Neutrophil (primary cell): ENCODE results near the gene ARHGEF3.

ENCODE experiments used
- H3K27ac ChIP-seq: fragments of 200-600 bp; sonication (generic); 2 replicates; pipeline ENCODE4 v1.5.1; 2016; ENCODE audit warnings: mild to moderate bottlenecking, moderate library complexity
- H3K27me3 ChIP-seq: fragments of 200-600 bp; sonication (generic); 2 replicates; pipeline ENCODE4 v1.6.0; 2016; ENCODE audit warnings: mild to moderate bottlenecking
- H3K36me3 ChIP-seq: fragments of 200-600 bp; sonication (generic); 2 replicates; pipeline ENCODE4 v1.5.1; 2017
- H3K4me1 ChIP-seq, 2 experiments: fragments of 200-600 bp in 1 of 2; sonication (generic) in 1 of 2; 1 replicate in 1 of 2; 2 replicates in 1 of 2; pipeline versions ENCODE4 v1.5.1 to v1.6.1; 2013 to 2016; ENCODE audit warnings: low read depth in 1 of 2, low read length in 1 of 2, mild to moderate bottlenecking in 1 of 2, moderate library complexity in 1 of 2; ENCODE audit not compliant: control insufficient read depth in 1 of 2, insufficient read depth in 1 of 2
- H3K4me3 ChIP-seq, 2 experiments: fragments of 200-600 bp in 1 of 2; sonication (generic) in 1 of 2; 1 replicate in 1 of 2; 2 replicates in 1 of 2; pipeline ENCODE4 v1.5.1; 2013 to 2016; ENCODE audit warnings: low read depth in 1 of 2, low read length in 1 of 2, mild to moderate bottlenecking in 1 of 2, moderate library complexity in 1 of 2
- H3K9me3 ChIP-seq: fragments of 200-600 bp; sonication (generic); 2 replicates; pipeline ENCODE4 v1.5.1; 2016
- TF ChIP-seq, protein P1 (sequence below): fragments of 200-600 bp; sonication (generic); IDR thresholded peaks from 2 replicates; pipeline ENCODE4 v1.5.1; 2016; ENCODE audit warnings: antibody characterized with exemption

The ARHGEF3 gene

DNA sequence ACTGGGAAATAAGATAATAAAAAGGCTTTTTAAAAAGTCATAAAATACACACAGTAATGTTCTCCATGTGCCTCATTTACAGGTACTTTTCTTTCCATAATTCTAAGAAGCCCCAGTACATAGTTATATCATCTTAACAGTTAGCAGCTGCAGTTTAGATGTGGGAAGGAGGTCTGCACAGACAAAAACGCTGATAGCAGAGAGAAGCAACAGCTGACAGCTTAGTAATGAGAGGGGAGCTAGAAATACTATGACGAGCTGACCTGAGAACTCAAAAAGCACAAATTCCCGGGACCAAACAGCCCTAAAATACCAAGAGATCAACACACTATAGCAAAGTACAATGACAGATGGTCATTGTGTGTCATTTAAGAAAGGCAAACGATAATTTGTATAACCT is 36.7 kb upstream of the ARHGEF3 start:
- no peaks in the 10 kb centered on the region for H3K36me3 ChIP-seq
- no peaks in the 10 kb centered on the region for H3K27me3 ChIP-seq
- no peaks in the 10 kb centered on the region for H3K9me3 ChIP-seq
- H3K27ac ChIP-seq = no peak overlapping the region
- H3K4me1 ChIP-seq = no peaks in the 10 kb centered on the region
- H3K4me3 ChIP-seq = no peak overlapping the region
- TF ChIP-seq, protein P1, sequence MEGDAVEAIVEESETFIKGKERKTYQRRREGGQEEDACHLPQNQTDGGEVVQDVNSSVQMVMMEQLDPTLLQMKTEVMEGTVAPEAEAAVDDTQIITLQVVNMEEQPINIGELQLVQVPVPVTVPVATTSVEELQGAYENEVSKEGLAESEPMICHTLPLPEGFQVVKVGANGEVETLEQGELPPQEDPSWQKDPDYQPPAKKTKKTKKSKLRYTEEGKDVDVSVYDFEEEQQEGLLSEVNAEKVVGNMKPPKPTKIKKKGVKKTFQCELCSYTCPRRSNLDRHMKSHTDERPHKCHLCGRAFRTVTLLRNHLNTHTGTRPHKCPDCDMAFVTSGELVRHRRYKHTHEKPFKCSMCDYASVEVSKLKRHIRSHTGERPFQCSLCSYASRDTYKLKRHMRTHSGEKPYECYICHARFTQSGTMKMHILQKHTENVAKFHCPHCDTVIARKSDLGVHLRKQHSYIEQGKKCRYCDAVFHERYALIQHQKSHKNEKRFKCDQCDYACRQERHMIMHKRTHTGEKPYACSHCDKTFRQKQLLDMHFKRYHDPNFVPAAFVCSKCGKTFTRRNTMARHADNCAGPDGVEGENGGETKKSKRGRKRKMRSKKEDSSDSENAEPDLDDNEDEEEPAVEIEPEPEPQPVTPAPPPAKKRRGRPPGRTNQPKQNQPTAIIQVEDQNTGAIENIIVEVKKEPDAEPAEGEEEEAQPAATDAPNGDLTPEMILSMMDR = no peak

- TF ChIP-seq, protein P1 = no peak
- Histone ChIP-seq H3K4me1 (no peaks in the 10 kb centered on the region), H3K36me3 (no peaks in the 10 kb centered on the region), H3K27ac (no peak overlapping the region), H3K4me3 (no peak overlapping the region), H3K9me3 (no peaks in the 10 kb centered on the region), H3K27me3 (no peaks in the 10 kb centered on the region)
Measured at GRCh38 chr3:56837196-56837955, 35.6 kb upstream of the ARHGEF3 start.

DNA sequence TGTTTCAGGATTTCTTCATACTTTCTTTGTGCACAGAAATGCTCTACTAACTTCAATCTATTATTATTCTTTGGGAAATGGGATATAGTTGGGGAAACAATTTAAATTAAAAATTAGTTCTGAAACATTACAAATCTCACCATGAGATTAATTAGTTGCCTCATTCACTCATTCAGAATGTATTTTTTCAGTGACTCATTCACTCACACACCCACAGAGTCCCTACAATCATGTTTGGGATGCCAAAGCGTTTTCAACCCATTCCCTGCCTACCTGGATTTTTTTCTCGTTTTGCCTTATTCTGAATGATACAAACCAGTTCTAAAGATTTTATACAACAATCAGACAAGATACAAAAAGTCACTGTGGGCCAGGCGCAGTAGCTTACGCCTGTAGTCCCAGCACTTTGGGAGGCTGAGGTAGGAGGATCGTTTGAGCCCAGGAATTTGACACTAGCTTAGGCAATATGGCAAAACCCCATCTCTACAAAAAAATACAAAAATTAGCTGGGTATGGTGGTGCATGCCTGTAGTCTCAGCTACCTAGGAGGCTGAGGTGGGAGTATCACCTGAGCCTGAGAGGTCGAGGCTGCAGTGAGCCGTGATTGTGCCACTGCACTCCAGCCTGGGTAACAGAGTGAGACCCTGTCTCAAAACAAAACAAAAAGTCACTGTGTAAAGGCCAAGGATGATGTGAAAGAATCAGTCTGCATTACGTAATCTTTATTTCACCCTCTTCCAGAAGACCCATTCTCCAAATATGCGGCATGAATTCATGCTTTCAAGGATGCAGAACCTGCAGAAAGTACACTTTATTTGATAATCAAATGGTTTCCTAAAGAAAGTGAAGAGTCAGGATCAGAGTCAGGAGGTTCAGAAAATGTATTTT is 34.8 kb upstream of the ARHGEF3 start:
- Histone ChIP-seq H3K9me3 (no peaks in the 10 kb centered on the region), H3K27me3 (no peaks in the 10 kb centered on the region), H3K4me3 (no peak overlapping the region), H3K36me3 (no peaks in the 10 kb centered on the region), H3K27ac (no peak overlapping the region), H3K4me1 (no peaks in the 10 kb centered on the region)
- TF ChIP-seq, protein P1 = no peak

GRCh38 chr3:56835650-56836227 is 34.0 kb upstream of the ARHGEF3 start:
- Histone ChIP-seq H3K27ac (no peak overlapping the region), H3K36me3 (no peaks in the 10 kb centered on the region)
- TF ChIP-seq, protein P1 = no peak

GRCh38 chr3:56833536-56833935 is 31.8 kb upstream of the ARHGEF3 start:
- no peaks in the 10 kb centered on the region for H3K9me3 ChIP-seq
- no peak overlapping the region for H3K27ac ChIP-seq
- TF ChIP-seq, protein P1 = no peak
- no peaks in the 10 kb centered on the region for H3K27me3 ChIP-seq
- H3K36me3 ChIP-seq = no peaks in the 10 kb centered on the region
- no peaks in the 10 kb centered on the region for H3K4me1 ChIP-seq
- no peak overlapping the region for H3K4me3 ChIP-seq

More at GRCh38 chr3:56835650-56836227, 34.0 kb upstream of the ARHGEF3 start:
- H3K4me3 ChIP-seq = no peak overlapping the region
- H3K9me3 ChIP-seq = no peaks in the 10 kb centered on the region
- H3K27me3 ChIP-seq = no peaks in the 10 kb centered on the region
- H3K4me1 ChIP-seq = no peaks in the 10 kb centered on the region
